Body of pancreas (tissue), 4 donors: ENCODE results near the gene KIAA1217.

Experiments used
- POLR2A ChIP-seq, 3 donors: fragments of 450-650 bp; IDR thresholded peaks; one replicate each; pipeline ENCODE4 v1.6.1; 2016; ENCODE audit warnings: antibody characterized with exemption in 3 of 3, mild to moderate bottlenecking in 2 of 3
- TF ChIP-seq, protein P1 (sequence below), 7 experiments: fragments of 450-650 bp in 4 of 7; fragments of 200-600 bp in 3 of 7; sonication (generic) in 3 of 7; IDR thresholded peaks; one replicate each; pipeline ENCODE4 v1.5.1; 2016 to 2019; ENCODE audit warnings: antibody characterized with exemption in 7 of 7

DNA sequence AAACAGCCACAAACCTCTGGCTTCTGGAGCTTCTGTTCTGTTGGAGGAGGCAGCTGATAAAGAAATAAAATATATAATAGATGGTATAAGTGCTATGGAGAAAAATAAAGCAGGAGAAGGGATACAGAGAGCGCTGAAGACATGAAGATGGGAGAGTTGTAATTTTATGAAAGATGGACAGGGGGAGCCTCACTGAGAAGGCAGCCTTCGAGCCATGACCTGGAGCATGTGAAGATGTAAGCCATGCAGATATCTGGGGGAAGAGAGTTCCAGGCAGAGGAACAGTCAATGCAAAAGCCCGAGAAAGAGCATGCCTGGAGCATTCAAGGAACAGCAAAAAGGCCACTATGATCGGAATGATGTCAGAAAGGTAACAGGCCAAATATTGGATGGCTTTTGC lies 187.5 kb downstream of the KIAA1217 start:
- TF ChIP-seq, protein P1, sequence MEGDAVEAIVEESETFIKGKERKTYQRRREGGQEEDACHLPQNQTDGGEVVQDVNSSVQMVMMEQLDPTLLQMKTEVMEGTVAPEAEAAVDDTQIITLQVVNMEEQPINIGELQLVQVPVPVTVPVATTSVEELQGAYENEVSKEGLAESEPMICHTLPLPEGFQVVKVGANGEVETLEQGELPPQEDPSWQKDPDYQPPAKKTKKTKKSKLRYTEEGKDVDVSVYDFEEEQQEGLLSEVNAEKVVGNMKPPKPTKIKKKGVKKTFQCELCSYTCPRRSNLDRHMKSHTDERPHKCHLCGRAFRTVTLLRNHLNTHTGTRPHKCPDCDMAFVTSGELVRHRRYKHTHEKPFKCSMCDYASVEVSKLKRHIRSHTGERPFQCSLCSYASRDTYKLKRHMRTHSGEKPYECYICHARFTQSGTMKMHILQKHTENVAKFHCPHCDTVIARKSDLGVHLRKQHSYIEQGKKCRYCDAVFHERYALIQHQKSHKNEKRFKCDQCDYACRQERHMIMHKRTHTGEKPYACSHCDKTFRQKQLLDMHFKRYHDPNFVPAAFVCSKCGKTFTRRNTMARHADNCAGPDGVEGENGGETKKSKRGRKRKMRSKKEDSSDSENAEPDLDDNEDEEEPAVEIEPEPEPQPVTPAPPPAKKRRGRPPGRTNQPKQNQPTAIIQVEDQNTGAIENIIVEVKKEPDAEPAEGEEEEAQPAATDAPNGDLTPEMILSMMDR (IDR thresholded peaks at IDR 0.05) = no peak
- no peak for TF ChIP-seq POLR2A (IDR thresholded peaks at IDR 0.05)
